K562 (cell line): ENCODE measurements around the gene PPP1CC. TPM values are rescaled to one million over a fixed set of nuclear protein-coding genes. Genes with fewer than 3 reads are reported as not detected.

ENCODE experiments used
- EZH2 ChIP-seq: IDR thresholded peaks from 2 replicates; pipeline ENCODE4 v1.6.1; 2012; ENCODE audit warnings: low read depth, mild to moderate bottlenecking, inconsistent platforms, low read length, borderline replicate concordance
- JUND ChIP-seq, 2 experiments: IDR thresholded peaks; 2 replicates in 1 of 2; 3 replicates in 1 of 2; pipeline ENCODE4 v1.6.1; 2011; ENCODE audit warnings: borderline replicate concordance in 2 of 2, low read depth in 2 of 2, low read length in 2 of 2, improper control_type of control experiment in 1 of 2, missing biosample characterization in 1 of 2, missing genetic modification characterization in 1 of 2, missing genetic modification reagents in 1 of 2
- KLF6 ChIP-seq: fragments of 250-450 bp; sonication (Bioruptor Pico); IDR thresholded peaks from 2 replicates; pipeline ENCODE4 v1.4.0; 2020; ENCODE audit warnings: mild to moderate bottlenecking, moderate library complexity, borderline replicate concordance
- NFXL1 ChIP-seq: fragments of 450-650 bp; formaldehyde crosslinking; IDR thresholded peaks from 2 replicates; pipeline ENCODE4 v1.4.0; 2021; ENCODE audit warnings: mild to moderate bottlenecking
- SP2 ChIP-seq: IDR thresholded peaks from 2 replicates; pipeline ENCODE4 v1.6.1; 2011; ENCODE audit warnings: mild to moderate bottlenecking, low read depth, low read length, moderate library complexity; ENCODE audit not compliant: poor library complexity, severe bottlenecking; ENCODE audit errors: extremely low read depth
- TAL1 ChIP-seq: fragments of 450-650 bp; IDR thresholded peaks from 2 replicates; pipeline ENCODE4 v1.6.1; 2016; ENCODE audit warnings: mild to moderate bottlenecking
- TCFL5 ChIP-seq: fragments of 250-450 bp; sonication (Bioruptor Pico); conservative IDR thresholded peaks from 2 replicates; pipeline ENCODE4 v1.6.1; 2021; ENCODE audit warnings: mild to moderate bottlenecking, moderate library complexity, matching md5 sums
- TOE1 ChIP-seq, 2 experiments: fragments of 450-650 bp in 1 of 2; sonication (generic) in 1 of 2; formaldehyde crosslinking in 1 of 2; IDR thresholded peaks; 2 replicates each; pipeline versions ENCODE4 v1.7.1 to v1.8.0; 2016 to 2022; ENCODE audit warnings: borderline replicate concordance in 2 of 2, mild to moderate bottlenecking in 2 of 2, antibody characterized with exemption in 1 of 2, inconsistent platforms in 1 of 2, low read depth in 1 of 2, missing genetic modification reagents in 1 of 2, moderate library complexity in 1 of 2
- polyA plus RNA-seq, 8 experiments: library from polyadenylated mRNA; depleted of rRNA in 4 of 8; stranded (reverse) in 5 of 8; unstranded in 3 of 8; fragments of >200 nt; fragmentation: Nextera tagmentation in 2 of 8; fragmentation: Illumina TruSeq in 1 of 8; extraction: Ambion mirVana in 2 of 8; extraction: Trizol in 1 of 8; gene quantifications; 2 replicates each; pipeline versions ENCODE4 v1.2.1 to v1.2.3, GENCODE V29; 2011 to 2014; ENCODE audit warnings: inconsistent platforms in 1 of 8, missing spikeins in 1 of 8
- total RNA-seq, 7 experiments: library from RNA; depleted of rRNA in 6 of 7; stranded (reverse); fragments of >200 nt in 6 of 7; fragmentation: Illumina TruSeq in 2 of 7; extraction: Trizol in 2 of 7; gene quantifications; 2 replicates each; pipeline versions ENCODE4 v1.2.1 to v1.2.3, GENCODE V29; 2011 to 2021; ENCODE audit warnings: low replicate concordance in 1 of 7
- TF ChIP-seq, protein P1 (sequence below): fragments of 250-450 bp; sonication (Bioruptor Pico); IDR thresholded peaks from 2 replicates; pipeline ENCODE4 v1.8.0; 2022; ENCODE audit warnings: inconsistent platforms
- TF ChIP-seq, protein P2 (sequence below): fragments of 450-650 bp; formaldehyde crosslinking; IDR thresholded peaks from 2 replicates; pipeline ENCODE4 v1.4.0; 2020; ENCODE audit warnings: mild to moderate bottlenecking, mixed read lengths
- TF ChIP-seq, protein P3 (sequence below): fragments of 450-650 bp; conservative IDR thresholded peaks from 2 replicates; pipeline ENCODE4 v1.6.1; 2016; ENCODE audit warnings: missing genetic modification characterization, low read depth, mild to moderate bottlenecking, control low read depth, missing compliant biosample characterization
- TF ChIP-seq, protein P4 (sequence below): sonication (generic); formaldehyde crosslinking; IDR thresholded peaks from 2 replicates; pipeline ENCODE4 v1.8.1; 2023; ENCODE audit warnings: mild to moderate bottlenecking, missing genetic modification reagents
- TF ChIP-seq, protein P5 (sequence below): sonication (generic); formaldehyde crosslinking; IDR thresholded peaks from 2 replicates; pipeline ENCODE4 v1.9.0; 2022; ENCODE audit warnings: mild to moderate bottlenecking, missing genetic modification reagents
- TF ChIP-seq, protein P6 (sequence below): IDR thresholded peaks from 2 replicates; pipeline ENCODE4 v1.6.1; 2012; ENCODE audit warnings: low read depth, low read length, improper control_type of control experiment, borderline replicate concordance

Gene PPP1CC
- total and polyA plus RNA-seq, 9 of the 15 experiments (the other 6 are each of a cell fraction or from before 2014, with no cell fraction given): 67.4 to 286 (median 195) TPM

DNA sequence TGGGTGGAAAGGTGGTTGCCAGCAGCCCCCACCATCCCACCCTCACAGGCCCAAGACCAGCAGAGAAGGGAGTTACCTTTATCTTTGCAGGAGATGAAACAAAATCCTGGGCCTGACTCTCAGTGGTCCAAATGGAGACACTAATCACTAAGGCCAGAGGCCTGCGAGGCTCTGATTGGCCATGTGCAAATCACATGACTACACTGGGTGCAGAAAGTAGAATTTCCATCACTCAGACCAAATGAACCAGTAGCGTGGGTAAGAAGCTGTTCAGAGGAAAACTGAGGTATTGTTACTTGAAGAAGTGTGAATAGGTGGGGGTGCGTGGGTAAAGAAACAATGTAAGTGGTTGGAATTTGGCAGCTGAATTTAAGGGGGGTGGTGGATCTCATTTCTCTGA lies 20.2 kb upstream of the PPP1CC start (continued):
- TF ChIP-seq, protein P1, sequence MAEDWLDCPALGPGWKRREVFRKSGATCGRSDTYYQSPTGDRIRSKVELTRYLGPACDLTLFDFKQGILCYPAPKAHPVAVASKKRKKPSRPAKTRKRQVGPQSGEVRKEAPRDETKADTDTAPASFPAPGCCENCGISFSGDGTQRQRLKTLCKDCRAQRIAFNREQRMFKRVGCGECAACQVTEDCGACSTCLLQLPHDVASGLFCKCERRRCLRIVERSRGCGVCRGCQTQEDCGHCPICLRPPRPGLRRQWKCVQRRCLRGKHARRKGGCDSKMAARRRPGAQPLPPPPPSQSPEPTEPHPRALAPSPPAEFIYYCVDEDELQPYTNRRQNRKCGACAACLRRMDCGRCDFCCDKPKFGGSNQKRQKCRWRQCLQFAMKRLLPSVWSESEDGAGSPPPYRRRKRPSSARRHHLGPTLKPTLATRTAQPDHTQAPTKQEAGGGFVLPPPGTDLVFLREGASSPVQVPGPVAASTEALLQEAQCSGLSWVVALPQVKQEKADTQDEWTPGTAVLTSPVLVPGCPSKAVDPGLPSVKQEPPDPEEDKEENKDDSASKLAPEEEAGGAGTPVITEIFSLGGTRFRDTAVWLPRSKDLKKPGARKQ: no peak
- no peak for TF ChIP-seq TCFL5 (CRISPR knock-in tag)
- no peak for TF ChIP-seq EZH2
- no peak for TF ChIP-seq TAL1
- no peak for TF ChIP-seq JUND (IDR thresholded peaks at IDR 0.05; ENCODE audit: borderline replicate concordance, low read depth, low read length)
- no peak for TF ChIP-seq JUND (tag; IDR thresholded peaks at IDR 0.05; ENCODE audit: borderline replicate concordance, low read depth, low read length)
- TF ChIP-seq, protein P2, sequence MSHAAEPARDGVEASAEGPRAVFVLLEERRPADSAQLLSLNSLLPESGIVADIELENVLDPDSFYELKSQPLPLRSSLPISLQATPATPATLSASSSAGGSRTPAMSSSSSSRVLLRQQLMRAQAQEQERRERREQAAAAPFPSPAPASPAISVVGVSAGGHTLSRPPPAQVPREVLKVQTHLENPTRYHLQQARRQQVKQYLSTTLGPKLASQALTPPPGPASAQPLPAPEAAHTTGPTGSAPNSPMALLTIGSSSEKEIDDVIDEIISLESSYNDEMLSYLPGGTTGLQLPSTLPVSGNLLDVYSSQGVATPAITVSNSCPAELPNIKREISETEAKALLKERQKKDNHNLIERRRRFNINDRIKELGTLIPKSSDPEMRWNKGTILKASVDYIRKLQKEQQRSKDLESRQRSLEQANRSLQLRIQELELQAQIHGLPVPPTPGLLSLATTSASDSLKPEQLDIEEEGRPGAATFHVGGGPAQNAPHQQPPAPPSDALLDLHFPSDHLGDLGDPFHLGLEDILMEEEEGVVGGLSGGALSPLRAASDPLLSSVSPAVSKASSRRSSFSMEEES (CRISPR knock-in tag): peak; percentile 63
- TF ChIP-seq TOE1 (IDR thresholded peaks at IDR 0.05; ENCODE audit: borderline replicate concordance): peak; percentile 31; the same call in 1 of the 2 replicates
- TF ChIP-seq TOE1 (CRISPR knock-in tag; IDR thresholded peaks at IDR 0.05; ENCODE audit: borderline replicate concordance, low read depth): no peak
- no peak for TF ChIP-seq KLF6 (CRISPR knock-in tag)
- TF ChIP-seq, protein P3, sequence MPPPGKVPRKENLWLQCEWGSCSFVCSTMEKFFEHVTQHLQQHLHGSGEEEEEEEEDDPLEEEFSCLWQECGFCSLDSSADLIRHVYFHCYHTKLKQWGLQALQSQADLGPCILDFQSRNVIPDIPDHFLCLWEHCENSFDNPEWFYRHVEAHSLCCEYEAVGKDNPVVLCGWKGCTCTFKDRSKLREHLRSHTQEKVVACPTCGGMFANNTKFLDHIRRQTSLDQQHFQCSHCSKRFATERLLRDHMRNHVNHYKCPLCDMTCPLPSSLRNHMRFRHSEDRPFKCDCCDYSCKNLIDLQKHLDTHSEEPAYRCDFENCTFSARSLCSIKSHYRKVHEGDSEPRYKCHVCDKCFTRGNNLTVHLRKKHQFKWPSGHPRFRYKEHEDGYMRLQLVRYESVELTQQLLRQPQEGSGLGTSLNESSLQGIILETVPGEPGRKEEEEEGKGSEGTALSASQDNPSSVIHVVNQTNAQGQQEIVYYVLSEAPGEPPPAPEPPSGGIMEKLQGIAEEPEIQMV (tag): no peak
- TF ChIP-seq, protein P4, sequence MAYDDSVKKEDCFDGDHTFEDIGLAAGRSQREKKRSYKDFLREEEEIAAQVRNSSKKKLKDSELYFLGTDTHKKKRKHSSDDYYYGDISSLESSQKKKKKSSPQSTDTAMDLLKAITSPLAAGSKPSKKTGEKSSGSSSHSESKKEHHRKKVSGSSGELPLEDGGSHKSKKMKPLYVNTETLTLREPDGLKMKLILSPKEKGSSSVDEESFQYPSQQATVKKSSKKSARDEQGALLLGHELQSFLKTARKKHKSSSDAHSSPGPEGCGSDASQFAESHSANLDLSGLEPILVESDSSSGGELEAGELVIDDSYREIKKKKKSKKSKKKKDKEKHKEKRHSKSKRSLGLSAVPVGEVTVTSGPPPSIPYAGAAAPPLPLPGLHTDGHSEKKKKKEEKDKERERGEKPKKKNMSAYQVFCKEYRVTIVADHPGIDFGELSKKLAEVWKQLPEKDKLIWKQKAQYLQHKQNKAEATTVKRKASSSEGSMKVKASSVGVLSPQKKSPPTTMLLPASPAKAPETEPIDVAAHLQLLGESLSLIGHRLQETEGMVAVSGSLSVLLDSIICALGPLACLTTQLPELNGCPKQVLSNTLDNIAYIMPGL (CRISPR knock-in tag): no peak
- no peak for TF ChIP-seq NFXL1
- no peak for TF ChIP-seq SP2
- TF ChIP-seq, protein P5, sequence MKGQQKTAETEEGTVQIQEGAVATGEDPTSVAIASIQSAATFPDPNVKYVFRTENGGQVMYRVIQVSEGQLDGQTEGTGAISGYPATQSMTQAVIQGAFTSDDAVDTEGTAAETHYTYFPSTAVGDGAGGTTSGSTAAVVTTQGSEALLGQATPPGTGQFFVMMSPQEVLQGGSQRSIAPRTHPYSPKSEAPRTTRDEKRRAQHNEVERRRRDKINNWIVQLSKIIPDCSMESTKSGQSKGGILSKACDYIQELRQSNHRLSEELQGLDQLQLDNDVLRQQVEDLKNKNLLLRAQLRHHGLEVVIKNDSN (CRISPR knock-in tag): peak; percentile 46; the same call in 1 of the 2 replicates
- TF ChIP-seq, protein P6, sequence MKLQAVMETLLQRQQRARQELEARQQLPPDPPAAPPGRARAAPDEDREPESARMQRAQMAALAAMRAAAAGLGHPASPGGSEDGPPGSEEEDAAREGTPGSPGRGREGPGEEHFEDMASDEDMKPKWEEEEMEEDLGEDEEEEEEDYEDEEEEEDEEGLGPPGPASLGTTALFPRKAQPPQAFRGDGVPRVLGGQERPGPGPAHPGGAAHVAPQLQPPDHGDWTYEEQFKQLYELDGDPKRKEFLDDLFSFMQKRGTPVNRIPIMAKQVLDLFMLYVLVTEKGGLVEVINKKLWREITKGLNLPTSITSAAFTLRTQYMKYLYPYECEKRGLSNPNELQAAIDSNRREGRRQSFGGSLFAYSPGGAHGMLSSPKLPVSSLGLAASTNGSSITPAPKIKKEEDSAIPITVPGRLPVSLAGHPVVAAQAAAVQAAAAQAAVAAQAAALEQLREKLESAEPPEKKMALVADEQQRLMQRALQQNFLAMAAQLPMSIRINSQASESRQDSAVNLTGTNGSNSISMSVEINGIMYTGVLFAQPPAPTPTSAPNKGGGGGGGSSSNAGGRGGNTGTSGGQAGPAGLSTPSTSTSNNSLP: no peak
